Neural cell (in vitro differentiated cells): ENCODE measurements around the gene ARNT2.

Experiments
- EP300 ChIP-seq: fragments of 450-650 bp; conservative IDR thresholded peaks from 2 replicates; pipeline ENCODE4 v1.6.1; 2014; ENCODE audit warnings: antibody characterized with exemption, mild to moderate bottlenecking, moderate library complexity; ENCODE audit not compliant: poor library complexity, severe bottlenecking
- EZH2 ChIP-seq: fragments of 200-600, 300-800 bp; shearing (Covaris generic), sonication (generic); IDR thresholded peaks from 2 replicates; pipeline ENCODE4 v1.6.1; 2014; ENCODE audit warnings: antibody characterized with exemption, low read length, borderline replicate concordance, mild to moderate bottlenecking; ENCODE audit not compliant: insufficient read depth, poor library complexity, severe bottlenecking
- TF ChIP-seq, protein P1 (sequence below): fragments of 450-650 bp; IDR thresholded peaks from 2 replicates; pipeline ENCODE4 v1.5.1; 2014; ENCODE audit warnings: antibody characterized with exemption, mild to moderate bottlenecking, moderate library complexity; ENCODE audit not compliant: poor library complexity, severe bottlenecking

DNA sequence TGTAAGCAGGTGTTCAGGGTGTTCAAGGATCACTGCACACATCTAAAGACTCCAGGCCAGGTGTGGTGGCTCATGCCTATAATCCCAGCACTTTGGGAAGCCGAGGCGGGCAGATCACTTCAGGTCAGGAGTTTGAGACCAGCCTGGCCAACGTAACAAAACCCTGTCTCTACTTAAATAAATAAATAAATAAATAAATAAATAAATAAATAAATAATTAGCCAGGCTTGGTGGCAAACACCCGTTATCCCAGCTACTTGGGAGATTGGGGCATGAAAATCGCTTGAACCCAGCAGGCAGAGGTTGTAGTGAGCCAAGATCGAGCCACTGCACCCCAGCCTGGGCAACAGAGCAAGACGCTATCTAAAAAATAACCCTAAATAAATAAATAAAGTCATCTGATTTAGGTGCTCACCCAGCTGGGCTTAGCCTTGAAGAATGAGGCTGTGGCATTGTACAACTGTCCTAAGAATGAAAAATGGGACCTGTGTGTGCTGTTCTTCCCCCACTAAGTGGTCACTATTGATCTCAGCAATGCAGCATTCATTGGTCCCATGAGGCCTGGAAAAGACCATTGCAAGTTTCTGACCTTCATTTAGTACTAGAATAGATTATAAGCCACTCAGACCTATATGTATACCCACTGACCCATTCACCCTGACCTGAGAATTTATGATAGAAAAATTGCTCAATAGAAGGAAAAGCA lies 208.1 kb downstream of the ARNT2 start:
- TF ChIP-seq, protein P1, sequence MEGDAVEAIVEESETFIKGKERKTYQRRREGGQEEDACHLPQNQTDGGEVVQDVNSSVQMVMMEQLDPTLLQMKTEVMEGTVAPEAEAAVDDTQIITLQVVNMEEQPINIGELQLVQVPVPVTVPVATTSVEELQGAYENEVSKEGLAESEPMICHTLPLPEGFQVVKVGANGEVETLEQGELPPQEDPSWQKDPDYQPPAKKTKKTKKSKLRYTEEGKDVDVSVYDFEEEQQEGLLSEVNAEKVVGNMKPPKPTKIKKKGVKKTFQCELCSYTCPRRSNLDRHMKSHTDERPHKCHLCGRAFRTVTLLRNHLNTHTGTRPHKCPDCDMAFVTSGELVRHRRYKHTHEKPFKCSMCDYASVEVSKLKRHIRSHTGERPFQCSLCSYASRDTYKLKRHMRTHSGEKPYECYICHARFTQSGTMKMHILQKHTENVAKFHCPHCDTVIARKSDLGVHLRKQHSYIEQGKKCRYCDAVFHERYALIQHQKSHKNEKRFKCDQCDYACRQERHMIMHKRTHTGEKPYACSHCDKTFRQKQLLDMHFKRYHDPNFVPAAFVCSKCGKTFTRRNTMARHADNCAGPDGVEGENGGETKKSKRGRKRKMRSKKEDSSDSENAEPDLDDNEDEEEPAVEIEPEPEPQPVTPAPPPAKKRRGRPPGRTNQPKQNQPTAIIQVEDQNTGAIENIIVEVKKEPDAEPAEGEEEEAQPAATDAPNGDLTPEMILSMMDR: no peak
- TF ChIP-seq EZH2: no peak
- no peak for TF ChIP-seq EP300
